Esophagus muscularis mucosa (tissue), 3 donors: Measurements from ENCODE around the gene GNLY.

Experiments used
- POLR2A ChIP-seq: fragments of 450-650 bp; IDR thresholded peaks from one replicate; pipeline ENCODE4 v1.6.1; 2017; ENCODE audit warnings: antibody characterized with exemption, moderate library complexity, mild to moderate bottlenecking, low read depth
- TF ChIP-seq, protein P1 (sequence below), 3 experiments: fragments of 200-600 bp in 2 of 3; fragments of 450-650 bp in 1 of 3; sonication (generic) in 2 of 3; IDR thresholded peaks; one replicate each; pipeline ENCODE4 v1.5.1; 2017 to 2019; ENCODE audit warnings: antibody characterized with exemption in 3 of 3, mild to moderate bottlenecking in 2 of 3, moderate library complexity in 1 of 3

DNA sequence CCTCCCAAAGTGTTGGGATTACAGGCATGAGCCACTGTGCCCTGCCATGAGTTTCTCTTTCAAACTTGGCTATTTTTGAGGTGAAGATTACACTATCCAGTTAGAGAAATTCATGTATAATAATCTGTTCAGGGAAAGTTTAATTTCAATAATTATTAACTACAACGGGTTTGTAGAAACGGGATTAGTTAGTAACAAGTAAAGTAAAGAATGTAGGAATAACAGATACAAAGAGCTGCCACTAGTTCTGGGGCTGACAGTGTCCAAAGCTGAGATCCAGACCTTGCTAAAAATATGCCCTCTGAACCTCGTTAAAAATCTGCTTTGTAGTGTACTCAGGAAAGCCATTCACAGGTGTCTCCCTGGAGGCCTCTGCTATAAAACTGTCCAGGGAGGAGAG lies 43.1 kb upstream of the GNLY start:
- TF ChIP-seq, protein P1, sequence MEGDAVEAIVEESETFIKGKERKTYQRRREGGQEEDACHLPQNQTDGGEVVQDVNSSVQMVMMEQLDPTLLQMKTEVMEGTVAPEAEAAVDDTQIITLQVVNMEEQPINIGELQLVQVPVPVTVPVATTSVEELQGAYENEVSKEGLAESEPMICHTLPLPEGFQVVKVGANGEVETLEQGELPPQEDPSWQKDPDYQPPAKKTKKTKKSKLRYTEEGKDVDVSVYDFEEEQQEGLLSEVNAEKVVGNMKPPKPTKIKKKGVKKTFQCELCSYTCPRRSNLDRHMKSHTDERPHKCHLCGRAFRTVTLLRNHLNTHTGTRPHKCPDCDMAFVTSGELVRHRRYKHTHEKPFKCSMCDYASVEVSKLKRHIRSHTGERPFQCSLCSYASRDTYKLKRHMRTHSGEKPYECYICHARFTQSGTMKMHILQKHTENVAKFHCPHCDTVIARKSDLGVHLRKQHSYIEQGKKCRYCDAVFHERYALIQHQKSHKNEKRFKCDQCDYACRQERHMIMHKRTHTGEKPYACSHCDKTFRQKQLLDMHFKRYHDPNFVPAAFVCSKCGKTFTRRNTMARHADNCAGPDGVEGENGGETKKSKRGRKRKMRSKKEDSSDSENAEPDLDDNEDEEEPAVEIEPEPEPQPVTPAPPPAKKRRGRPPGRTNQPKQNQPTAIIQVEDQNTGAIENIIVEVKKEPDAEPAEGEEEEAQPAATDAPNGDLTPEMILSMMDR (IDR thresholded peaks at IDR 0.05): no peak
- no peak for TF ChIP-seq POLR2A
